GM18508 (cell line): ENCODE data around the gene DNAL4.

Source experiments
- ATAC-seq: cut with Tn5 transposase; IDR thresholded peaks from one replicate; pipeline ENCODE4 v1.9.1; 2021; ENCODE audit warnings: moderate number of reproducible peaks; ENCODE audit not compliant: insufficient read depth, unreplicated experiment

The DNAL4 gene

DNA sequence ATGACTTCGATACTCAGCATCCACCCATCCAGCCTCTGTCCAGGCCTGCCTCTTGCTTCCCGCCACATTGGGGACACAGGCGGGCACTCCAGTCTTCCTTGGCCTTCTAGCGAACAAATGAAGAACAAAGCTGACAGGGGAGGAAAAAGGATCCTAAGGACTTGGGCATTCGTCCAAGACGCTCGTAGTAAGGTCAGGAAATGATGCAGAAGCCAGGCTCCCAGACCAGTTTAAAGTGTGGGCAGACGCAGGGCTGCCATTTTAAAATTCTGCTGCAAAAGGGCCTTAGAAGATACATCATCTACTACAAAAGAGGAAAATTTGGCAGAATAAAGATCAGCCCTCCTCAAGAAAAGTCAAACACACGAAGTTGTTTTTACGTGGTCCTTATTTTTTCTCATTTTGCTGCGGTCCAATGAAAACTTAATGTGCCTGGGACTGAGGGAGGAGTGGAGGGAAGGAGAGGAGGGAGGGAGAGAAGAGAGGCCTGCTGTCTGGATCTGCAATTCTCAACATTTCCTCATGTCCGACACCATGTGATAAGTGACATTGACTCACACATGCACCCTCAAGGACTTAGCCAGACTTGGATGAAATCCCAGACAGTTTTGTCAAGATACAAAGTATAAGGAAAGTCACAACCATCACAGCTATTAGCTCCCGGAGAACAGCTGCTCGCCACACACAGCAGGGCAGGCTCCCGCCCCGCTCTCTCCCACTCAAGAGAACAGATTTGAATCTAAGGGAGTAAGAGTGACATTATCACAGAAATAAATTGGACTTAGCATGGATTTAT, 5.7 kb downstream of the DNAL4 start:
- ATAC-seq, result no peak

DNA sequence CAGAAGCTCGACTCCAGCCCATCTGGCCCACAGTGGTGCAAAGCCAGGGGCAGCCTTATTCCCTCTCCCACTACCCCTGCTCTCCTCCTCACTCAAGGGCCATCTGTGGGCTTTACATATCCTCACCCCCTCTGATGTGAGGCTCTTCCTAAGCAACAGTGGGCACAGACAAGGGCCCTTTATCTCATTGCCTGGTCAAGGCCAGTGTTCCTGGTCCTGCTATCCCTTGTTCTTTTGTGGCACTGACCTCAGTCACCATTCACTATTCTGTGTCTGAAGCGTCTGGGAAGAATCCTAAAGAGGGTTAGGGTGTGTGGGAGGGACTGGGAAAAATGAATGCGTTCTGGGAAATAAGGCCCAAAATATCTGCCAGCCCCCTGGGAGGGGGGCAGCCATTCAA, 7.3 kb downstream of the DNAL4 start:
- ATAC-seq, result no peak

DNA sequence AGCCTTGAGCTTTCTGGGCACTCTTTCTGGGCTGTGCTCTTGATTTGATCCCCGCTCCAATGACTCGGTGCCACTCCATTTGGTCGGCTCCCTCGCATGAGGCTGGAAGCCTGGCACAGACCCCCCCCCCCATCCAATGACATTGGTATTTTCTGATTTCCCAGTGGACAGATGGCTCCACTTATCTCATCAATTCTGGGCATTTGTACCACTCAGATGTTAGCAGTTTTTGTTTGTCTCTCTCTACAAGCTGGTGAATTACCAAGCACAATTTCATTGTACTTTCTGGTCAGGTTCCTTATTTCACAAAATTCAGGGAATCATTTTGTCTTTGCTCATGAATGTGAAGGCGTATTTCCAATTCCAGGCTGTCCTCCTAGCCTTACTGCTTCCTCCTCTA, 9.1 kb downstream of the DNAL4 start:
- no peak for ATAC-seq

DNA sequence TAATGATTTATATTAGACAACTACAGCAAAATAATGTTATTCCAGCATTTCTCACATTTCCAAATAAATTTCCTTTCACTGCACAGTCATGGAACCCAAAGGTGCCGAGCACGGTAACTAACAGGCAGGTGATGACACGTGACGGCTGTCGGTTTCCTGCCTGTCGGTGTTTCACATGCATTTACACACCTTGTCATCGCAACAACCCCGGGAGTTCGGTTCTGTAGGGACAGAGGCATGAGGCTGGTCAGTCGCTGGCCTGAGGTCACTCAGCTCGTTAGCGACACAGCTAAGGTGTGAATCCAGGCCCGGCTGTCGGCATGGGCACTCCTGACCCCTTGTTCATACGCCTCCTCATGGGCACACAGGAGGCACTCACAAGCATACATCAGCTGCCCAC, 9.9 kb downstream of the DNAL4 start:
- no peak for ATAC-seq

DNA sequence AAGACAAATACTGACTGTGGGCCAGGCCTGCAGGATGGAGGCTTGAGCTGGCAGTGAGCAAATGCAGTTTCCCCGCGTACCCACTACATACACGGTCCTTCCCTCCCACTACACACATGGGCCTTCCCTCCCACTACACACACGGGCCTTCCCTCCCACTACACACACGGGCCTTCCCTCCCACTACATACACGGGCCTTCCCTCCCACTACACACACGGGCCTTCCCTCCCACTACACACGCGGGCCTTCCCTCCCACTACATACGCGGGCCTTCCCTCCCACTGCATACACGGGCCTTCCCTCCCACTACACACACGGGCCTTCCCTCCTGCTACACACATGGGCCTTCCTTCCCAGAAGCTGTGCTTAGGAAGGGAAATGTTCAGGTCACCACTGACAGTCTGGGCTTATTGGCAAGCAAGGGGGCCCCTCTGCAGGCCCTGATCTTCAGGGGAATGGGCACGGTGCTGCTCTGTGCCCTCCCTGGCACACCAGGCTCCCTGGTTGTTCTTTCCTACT, 10.8 kb downstream of the DNAL4 start:
- no peak for ATAC-seq

DNA sequence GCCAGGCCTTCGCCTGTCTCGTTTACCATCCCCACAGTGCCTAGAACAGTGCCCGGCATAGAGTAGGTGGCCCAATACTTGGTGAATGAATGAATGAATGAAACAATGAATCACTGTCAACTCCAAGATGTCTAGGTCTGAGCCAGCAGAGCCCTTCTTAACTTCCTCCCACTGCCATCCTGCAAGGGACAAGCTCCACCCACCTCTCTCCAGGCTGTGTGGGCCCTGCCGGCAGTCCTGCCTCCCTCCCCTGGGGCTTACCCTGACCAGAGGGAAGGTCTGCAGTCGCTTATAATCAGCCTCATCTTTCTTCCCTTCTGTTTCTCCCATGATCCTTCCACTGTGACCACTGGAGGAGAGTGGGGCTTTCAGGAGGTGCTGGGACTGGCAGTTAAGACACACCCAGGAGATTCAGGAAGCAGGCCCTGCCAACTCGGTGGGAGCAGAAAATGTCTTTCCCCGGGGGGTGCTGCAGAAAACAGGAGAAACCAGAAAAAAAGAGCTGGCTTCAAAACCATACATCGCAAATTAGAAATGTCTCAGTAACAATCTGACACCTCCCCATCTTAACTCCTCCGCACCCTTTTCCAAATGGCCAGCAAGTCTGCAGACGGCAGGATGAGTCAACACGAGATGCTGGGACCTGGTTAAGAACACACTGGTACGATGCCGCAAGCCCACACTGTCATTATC, 11.4 kb downstream of the DNAL4 start:
- ATAC-seq, result no peak

DNA sequence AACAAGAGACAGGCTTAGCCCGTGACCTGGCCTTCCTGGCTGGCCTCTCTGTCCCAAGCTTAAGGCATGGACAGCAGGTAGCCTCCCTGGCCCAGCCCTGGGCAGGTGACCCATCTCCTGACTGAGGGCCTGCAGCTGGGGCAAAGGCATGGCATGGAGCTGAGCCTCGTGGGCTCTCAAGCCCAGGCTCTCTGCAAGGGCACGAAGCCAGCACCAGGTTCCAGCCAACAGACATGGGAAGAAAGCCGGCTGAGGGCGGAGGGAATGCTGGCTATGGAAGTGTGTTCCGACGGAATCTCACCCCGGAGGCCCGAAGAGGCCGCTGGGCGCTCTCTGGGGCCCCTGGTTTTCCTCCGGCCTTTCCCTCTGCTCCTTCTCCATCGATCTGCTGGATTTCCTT, 12.9 kb downstream of the DNAL4 start:
- ATAC-seq, result no peak

DNA sequence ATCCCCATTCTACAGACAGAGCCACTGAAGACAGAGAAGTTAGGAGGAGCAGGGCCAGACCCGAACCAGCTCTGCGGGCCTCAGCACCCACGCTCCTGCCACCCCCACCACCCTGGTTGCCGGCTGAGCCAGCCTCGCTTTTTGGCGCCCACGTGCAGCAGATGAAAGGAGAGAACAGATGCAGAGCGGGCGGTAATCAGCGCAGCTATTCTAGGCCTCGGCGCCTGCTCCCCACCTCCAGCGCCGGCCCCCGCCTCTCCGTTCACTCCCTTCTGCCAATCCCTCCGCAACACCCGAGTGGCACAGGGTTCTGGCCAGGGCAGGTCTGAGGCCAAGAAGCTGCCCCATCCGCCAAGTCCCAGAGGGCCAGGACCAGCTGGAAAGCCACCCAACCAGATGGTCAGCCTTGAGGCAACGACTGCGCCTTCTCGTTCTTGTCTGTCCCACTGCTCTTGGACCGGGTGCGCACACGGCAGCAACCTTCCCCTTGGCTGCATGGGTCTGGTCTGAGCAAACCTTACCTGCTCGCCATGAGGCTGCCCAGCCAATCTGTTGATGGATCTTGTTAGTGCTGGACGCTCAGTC, 16.8 kb downstream of the DNAL4 start:
- no peak for ATAC-seq

DNA sequence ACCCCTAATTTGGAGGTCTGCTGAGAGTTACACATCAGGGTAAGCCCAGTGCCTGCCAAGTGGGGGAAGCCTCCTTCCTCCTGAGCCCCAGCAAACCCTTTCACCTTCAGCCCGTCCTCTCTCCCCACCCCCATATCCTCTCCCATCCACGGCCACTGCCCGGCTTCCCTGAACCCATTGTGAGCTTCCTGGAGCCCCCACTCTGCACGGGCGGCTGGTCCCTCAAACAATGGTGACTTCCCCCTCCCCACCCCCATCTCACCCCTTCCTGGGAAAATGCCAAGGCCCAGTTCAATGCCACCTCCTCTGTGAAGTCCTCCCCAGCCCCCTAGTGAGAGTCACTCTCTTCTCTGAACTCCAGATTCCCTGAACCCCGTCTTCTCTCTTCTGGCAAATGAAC, 17.9 kb downstream of the DNAL4 start:
- no peak for ATAC-seq

DNA sequence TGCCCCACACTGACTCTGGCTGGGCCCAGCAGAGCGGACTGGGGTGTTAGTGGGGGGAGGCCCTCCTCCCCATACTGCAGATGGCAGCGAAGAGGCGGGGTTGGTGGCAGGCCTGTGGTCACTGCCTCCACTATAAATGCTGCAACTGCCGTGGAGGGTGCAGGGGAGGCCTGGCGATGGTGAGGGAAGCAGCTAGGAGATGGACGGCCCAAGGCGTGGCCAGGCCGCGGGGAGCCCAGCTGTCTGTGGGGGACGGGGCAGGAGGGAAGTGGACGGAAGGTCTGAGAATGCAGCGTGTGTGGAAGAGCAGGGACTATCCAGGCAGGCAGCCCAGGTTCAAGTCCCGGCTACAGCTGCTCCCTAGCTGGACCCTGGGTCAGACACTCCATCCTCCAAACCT, 18.3 kb downstream of the DNAL4 start:
- ATAC-seq, result no peak

DNA sequence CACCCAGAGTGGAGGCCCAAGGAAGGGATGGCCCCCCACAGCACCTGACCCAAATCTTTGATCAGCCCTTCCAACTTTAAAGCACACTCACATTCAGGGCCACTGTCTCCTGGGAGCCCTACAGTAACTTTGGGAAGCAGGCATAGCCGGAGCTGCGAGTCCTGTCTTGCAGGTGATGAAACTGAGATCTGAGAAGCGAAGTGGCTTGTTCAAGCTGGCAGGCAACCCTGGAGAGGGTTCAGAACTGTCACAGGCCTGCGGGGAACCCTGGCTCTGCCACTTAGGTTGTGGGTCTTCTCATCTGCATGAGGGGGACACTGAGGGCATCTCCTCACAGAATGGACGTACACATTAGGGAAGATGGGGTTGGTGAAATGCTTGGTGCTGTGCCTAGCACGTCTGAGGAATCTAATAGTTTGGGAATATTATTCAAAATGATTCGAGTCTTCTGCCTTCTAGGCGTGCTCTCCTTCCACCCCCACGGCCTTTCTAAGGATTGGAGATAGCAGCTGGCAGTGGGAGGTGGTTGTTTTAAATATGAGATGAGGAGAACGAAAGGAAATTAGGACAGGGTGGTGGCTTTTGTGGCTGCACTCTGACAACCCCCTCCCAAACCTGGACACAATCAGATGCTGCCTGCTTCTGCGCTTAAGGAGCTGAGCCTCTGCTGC, 19.3 kb downstream of the DNAL4 start:
- ATAC-seq, result no peak

DNA sequence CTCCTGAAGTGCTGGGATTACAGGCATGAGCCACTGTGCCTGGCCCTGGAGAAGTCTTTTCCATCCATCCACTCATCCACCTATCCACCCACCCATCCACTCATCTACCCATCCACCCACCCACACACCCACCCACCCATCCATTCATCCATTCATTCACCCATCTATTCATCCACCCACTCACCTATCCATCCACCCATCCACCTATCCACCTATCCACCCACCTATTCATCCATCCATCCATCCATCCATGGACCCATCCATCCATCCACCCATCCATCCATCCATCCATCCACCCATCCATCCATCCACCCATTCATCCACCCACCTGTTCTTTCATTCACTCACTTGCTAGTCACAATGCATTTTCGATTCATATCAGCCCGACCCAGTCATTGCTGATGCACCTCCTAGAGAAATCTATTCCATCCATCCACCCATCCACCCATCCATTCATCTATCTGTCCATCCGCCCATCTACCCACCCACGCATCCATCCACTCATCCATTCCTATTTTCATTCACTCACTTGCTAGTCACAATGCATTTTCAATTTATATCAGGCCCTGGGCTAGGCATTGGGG, 20.5 kb downstream of the DNAL4 start:
- no peak for ATAC-seq

DNA sequence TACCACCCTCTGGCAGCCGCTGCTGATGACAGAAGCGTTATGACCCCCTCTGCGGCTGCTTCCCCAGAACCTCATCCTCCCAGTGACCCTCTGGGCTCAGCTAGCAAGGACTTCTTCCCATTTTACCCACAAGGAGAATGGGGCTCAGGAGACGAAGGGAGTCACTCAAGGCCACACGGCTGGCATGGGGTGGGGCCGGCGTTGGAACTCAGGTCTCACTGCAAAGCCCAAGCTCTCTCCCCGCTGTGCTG, 21.4 kb downstream of the DNAL4 start:
- ATAC-seq, result no peak

DNA sequence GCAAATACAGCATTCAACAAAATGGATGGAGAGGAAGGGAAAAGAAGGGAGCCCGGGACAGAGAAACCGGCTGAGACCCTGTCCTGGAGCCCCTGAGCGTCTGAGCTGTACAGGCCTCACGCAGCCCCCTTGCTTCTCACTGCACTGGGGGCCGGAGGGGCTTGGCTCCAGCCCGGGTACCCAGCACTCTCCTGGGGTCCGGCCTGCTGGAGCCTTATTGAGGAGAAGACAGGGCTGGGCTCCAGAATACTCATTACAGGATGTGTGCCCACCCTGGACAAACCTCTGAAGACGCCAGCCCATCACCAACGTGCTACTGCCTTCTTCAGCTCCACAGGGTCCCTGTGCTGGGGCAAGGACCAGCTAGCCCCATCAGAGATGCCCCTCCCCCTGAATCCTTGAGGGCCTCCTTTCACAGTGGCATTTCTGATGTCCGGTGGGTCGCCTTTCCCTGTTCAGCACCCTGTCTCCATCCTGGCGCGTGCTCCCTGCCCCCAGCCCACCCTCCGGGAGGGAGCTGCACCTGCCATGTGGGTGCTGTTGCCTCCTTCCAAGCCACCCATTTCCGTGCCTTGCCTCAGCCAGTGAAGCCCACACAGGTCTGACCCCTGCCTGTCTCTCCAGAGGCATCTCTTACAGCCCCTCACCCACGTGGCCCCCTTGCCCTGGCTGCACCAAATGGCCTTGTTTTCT, 23.5 kb downstream of the DNAL4 start:
- no peak for ATAC-seq

DNA sequence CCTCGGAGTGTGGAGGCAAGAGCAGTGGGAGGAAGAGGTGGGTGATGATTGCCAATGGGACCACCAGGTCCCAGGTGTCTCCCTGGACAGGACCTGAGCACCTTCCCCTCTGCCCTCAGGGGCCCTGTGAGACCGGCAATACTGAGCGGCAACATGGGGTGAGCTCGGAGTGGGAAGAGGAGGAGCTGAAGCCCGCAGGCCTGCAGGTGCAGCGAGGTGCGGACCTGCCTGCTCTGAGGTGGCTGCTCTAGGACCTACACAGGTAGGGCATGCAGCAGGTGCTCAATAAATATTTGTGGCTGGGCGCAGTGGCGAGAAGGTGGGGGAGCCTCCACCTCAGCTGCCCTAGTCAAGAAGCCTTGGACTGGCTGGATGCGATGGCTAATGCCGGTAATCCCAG, 25.9 kb downstream of the DNAL4 start:
- no peak for ATAC-seq

DNA sequence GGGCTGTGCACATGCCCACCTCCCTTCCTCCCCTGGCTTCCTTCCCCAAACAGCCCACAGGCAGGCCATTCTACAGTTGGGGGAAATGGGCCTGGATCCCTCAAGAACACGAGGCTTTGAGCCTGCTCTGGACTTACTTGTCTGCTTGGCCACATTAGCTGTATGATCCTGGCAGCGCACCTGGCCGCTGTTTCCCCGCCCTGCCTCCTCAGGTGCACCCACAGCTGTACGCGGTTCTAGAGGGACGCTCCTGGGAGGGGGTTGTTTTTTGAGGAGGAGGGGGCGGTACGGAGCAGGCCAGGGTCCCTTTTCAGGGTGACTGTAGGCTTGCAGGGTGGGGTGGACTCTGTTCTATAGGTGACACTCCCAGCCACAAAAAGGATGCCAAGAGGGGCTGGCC, 26.6 kb downstream of the DNAL4 start:
- no peak for ATAC-seq

DNA sequence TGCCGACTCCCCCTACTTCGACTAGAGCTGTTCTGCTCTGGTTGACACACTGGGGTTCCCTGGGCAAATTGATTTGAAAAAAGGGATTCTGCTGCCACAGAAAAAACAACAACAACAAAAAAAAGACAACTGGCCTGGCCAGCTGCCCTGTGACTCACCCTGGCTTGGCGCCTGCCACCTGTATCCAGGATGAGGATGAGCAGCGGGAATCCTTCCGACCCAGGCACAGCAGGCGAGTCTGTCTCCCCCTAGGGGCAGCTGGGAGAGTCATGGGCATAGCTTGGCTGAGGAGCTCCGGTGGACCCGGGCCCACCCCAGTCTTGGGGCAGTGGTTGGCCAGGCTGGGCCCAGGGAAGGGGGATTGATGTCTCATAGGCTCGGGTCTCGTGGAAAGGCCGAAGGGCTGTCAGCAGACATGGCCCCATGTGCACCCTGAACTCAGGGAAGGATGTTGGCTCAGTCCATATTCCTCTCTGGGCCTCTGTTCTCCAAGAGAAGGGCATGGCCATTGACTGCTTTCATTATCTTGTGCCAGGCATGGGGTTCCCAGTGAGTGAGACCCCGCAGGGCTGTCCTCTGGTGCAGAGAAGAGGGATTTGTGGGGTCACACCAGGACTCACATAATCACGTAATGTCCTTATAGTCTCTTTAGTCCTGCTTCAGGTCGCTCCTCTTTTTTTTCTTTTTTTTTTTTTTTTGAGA, 27.7 kb downstream of the DNAL4 start:
- ATAC-seq, result no peak

DNA sequence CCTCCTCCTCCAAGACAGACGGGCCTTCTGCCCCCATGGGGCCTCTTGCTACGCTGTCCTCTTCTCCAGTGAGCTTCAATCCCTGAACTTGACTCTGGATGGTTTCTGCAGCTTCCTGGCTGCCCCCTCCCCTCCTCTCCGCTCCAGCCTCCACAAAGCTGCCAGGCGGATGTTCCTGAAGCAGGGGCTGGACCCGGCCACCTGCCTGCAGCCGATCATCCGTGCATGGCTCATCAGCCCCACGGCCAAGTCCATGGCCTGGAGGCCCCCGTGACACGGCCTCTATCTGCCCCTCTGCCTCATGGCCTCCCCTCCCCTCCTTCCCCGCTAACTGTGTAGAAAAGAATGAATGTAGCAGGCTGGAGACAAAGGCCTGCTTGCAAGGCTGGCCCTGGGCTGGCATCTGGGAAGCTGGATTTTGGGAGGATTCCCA, 31.4 kb downstream of the DNAL4 start:
- ATAC-seq, result no peak
